OCI-LY7 (cell line): Measurements from ENCODE around the gene KMT2B.

Experiments
- EZH2phosphoT487 ChIP-seq: fragments of 200-600 bp; sonication (generic); IDR thresholded peaks from 2 replicates; pipeline ENCODE4 v1.6.1; 2018; ENCODE audit warnings: low read depth, borderline replicate concordance, mild to moderate bottlenecking, mixed run types, antibody characterized with exemption, low read length, moderate library complexity, mixed read lengths
- TF ChIP-seq, protein P1 (sequence below): fragments of 200-600 bp; sonication (generic); conservative IDR thresholded peaks from 2 replicates; pipeline ENCODE4 v1.5.1; 2014; ENCODE audit warnings: mild to moderate bottlenecking, antibody characterized with exemption, low read length, moderate library complexity, mixed read lengths

DNA sequence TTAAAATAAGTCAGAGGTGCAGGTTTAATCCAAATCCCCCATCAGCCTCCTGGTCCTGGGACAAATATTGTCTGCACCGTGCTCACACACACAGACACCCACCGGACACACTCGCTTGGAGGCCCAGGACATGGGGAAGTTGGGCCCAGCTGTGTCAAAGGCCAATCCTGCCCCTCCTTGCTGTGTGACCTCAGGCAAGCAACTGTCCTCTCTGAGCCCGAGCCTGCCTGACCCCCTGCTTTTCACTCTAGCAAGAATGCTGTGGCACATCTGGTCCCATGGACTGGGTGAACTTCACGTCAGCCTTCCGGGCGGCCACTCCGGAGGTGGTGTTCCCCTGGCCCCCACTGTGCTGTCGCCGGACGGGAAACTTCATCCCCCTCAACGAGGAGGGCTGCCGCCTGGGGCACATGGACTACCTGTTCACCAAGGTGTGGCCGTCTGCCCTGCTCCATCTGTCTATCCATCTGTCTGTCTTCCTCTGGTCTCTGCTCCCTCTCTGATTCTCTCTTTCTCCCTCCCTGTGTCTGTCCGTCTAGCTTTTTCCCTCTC lies 42.1 kb upstream of the KMT2B start:
- TF ChIP-seq, protein P1, sequence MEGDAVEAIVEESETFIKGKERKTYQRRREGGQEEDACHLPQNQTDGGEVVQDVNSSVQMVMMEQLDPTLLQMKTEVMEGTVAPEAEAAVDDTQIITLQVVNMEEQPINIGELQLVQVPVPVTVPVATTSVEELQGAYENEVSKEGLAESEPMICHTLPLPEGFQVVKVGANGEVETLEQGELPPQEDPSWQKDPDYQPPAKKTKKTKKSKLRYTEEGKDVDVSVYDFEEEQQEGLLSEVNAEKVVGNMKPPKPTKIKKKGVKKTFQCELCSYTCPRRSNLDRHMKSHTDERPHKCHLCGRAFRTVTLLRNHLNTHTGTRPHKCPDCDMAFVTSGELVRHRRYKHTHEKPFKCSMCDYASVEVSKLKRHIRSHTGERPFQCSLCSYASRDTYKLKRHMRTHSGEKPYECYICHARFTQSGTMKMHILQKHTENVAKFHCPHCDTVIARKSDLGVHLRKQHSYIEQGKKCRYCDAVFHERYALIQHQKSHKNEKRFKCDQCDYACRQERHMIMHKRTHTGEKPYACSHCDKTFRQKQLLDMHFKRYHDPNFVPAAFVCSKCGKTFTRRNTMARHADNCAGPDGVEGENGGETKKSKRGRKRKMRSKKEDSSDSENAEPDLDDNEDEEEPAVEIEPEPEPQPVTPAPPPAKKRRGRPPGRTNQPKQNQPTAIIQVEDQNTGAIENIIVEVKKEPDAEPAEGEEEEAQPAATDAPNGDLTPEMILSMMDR, result no peak
- TF ChIP-seq EZH2phosphoT487, result no peak
